ENCODE results near the gene JAKMIP2.
"Not testable (repeated sequence)": the region's sequence is repeated elsewhere in the genome, so short reads cannot be mapped to it uniquely, and the experiment has no call there.

JAKMIP2 gene

DNA sequence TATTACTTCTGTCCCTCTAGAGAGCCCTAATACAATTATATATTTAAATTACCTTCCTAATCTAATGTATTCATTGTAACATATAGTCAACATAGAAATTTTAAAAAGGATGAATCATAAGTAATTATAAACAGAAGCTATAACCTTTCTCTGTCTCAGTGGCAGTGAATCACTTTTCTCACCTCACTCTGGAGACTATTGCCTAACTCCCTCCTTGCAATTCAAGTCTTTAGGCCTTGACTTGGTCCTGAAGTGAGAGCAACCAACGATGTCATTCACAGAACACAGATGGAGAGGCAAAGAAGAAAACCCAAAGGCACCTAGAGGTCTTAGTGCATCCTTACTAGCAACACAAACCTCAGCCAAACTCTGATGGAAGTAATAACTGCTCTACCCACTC is 139.4 kb downstream of the JAKMIP2 start:
- DNase-seq = no peak

DNA sequence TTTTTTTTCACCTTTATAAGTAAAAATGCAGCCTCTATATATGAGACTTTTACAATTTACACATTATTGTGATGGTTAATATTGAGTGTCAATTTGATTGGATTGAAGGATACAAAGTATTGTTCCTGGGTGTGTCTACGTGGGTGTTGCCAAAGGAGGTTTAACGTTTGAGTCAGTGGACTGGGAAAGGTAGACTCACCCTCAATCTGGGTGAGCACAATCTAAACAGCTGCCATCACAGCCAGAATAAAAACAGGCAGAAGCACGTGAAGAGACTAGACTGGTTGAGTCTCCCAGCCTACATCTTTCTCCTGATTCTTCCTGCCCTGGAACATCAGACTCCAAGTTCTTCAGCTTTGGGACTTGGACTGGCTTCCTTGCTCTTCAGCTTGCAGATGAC is 139.9 kb downstream of the JAKMIP2 start:
- no peak for DNase-seq

DNA sequence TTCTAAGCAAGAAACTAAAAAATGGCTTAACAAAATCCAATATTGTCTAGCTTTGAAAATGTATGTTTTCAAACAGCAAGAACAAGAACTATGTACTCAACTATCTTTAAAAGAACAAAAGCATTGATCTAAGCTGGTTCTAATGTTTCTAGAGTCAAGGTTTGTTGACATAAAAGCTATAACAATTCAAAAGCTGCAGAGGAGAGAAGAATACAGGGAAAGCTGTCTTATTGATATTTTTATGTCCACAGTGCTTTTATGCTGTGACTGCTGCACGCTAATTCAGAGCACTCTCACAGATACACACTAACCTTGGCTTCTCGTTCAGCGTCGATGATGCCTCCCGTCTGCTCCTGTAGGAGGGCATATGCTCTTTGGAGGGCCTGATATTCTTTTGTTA is 143.2 kb downstream of the JAKMIP2 start:
- DNase-seq = no peak

DNA sequence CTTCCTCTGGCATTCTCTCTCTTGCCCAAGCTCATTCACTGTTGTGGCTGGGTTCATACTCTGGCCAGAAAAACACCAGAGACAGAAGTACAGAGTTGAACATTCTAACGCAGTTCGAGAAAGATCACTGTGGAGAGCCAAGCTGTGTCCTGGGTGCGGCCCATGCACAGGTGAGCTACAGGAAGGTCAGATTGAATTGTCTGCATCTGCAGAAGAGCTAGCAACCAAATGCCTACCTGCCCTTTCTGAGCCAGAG is 145.9 kb downstream of the JAKMIP2 start:
- DNase-seq = no peak

DNA sequence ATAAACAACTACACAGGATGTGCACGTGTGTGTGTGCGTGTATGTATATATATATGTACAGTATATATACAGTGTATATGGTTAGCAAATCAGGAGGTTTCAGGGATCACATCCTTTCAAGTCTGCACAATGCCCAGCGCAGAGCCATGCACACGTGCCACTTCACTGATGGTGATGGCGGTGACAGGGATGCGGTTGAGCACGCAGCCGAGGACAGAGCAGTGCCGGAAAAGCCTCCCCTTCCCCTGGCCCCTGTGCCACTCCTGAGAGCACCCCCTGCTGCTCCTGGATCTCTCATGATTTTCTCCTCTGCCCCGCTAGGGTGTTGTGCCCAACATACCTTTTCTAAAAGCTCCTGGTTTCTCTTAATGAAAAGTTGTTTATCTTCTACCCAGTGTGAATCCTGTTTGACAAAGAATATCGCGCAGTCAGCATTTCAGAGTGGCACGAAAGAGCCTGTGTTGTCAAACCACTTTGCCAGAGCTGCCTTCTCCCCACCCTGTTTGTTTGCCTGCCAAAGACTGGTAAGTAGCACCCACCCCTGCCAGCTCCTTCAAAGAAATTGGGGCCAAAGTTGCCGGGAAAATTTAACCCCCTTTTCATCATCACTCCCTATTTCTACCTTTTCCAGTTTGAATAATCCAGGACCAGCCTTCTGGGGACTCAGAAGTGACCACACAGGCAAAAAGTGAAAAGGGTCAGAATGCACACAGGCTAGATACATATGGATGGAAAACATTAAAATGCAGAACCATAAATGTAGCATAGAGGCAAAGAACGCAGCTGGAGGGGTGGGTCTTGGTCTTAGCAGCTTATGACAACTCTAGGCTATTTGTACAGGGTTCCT is 146.4 kb downstream of the JAKMIP2 start:
- no peak for DNase-seq

DNA sequence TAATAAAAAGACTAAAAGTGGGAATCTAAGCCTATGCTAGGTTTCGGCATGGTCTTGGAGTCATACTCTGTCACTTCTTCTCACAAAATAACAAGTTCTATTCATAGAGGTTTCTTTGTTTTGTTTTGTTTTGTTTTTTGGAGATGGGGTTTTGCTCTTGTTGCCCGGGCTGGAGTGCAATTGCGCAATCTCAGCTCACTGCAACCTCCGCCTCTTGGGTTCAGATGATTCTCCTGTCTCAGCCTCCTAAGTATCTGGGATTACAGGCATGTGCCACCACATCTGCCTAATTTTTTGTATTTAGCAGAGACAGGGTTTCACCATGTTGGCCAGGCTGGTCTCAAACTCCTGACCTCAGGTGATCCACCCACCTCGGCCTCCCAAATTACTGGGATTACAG is 147.1 kb downstream of the JAKMIP2 start:
- DNase-seq = not testable (repeated sequence)

DNA sequence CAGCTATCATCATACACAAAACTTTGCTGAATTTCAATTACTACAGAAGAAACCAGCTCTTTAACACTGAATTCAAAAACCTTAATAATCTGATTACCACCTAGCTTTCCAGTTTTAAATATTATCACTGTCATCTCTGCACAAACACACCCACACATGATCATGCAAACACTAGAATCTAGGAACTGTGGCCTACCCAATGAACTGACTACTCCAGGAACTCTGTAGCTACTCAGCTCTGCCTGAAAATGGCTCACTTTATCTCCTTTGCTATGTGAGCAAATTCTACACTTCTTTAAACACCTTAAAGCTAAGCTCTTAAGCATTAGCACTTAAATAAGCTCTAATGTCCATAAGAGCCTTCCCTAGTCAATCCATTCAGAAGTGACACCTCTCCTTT is 149.4 kb downstream of the JAKMIP2 start:
- no peak for DNase-seq

DNA sequence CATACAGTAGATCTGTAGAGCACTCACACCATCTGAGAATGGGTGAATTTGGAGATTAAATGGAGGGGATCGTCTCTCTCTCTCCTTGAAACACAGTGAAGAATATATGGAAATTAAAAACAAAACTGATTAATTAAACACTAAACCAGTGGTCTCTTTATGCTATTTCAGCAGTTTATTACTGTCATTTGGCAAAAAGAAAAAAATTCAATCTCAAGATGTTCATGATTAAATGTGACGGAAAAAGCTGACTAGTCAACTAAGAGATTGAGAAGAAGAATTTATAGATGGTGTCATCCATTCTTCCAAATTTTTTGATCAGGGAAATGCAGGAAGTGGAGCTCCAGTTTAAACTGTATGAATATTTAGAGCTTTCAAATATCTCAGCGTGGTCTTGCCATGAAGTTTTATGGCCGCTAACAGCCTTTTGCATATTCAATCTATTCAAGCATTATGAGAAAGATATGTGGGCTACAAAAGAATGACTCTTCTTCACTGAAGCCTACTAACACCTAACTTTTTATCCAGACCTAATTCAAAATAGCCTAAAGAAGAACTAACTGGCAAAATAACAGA is 151.0 kb downstream of the JAKMIP2 start:
- DNase-seq = no peak

DNA sequence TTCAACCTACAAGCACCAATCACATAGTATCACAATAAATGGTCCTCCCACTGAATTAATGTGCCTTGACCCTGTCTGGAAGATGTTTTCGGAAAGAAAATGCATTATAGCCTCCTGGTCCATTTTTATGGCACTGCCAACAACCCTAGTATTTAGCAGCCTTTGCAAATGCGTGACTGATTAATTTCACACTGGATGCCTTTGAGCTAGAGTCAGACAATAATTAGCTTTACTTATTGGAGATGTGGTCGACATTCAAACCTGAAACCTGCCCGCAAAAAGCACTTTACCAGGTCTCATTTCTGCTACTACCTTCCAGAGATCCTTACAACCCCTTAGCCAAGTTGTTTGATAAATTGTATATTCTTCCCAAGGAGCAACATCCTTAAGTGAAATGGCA is 153.3 kb downstream of the JAKMIP2 start:
- DNase-seq = no peak

DNA sequence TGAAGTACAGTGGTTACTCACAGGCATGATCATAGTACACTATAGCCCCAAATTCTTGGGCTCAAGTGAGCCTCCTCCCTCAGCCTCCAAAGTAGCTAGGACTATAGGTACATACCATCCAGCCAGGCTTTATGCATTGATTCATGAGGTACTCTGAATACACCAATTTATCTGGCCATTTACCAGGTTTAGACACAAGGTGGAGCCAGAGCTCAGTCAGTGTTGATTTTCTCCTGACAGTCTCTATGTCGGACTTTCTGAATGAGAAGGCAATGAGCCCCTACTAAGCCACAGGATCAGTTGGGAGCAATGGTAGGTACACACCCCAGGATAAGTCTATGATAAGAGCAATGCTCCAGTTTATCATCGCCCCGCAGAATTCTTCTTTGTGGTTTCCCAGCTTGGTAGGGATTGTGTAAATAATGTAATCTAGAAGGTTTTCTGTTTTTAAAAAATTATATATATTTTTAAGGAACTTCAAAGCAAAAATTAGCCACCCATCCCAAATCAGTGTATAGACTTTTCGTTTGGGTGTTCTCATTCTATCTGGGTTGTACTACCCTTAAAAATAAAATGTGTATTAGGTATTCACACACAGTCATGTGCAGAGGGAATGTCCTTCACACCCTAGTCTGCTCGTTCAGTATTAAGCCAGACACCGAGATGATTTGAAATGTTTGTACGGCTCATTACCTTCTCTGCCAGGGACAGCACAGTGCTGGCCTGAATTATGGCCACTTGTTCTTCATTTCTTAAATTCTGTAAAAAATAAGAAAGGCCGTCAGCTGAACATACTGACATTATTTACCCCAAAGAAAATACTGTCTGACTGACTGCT is 154.3 kb downstream of the JAKMIP2 start:
- DNase-seq = peak; percentile 17

DNA sequence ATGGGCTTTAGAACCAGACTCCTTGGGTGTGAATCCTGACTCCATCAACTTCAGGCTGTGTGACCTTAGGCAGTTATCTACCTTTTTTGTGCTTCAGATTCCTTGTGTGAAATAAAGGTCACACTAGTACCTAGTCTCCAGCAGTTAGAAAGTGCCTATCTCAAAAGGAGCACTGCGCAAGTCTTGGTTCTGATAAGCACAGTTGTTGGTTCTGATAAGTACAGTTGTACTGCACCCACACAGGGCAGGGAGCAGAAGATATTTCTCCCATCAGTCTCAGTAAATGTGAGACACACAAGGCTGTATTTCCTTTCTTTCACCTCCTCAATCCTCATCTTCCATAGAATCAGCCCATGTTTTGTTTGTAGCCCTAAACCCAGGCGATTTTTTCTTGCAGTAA is 156.1 kb downstream of the JAKMIP2 start:
- no peak for DNase-seq

DNA sequence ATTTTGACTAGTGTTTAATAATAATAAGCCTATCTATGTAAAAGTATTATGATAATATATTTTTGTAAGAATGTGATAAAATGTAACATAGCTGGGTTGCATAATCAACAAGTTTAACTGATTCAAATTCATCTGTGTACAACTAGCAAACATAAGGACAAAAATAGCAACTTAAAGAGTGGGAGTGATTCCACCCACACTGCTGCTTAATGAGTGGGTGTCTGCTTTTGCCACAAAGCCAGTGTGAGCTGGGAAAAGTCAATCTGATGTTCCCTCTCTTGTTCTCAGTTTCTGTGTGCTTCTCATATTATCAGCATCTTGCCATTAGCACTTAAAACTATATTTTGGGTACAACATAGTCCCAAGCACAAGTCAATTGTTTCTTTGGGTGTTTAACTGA is 161.5 kb downstream of the JAKMIP2 start:
- no peak for DNase-seq

DNA sequence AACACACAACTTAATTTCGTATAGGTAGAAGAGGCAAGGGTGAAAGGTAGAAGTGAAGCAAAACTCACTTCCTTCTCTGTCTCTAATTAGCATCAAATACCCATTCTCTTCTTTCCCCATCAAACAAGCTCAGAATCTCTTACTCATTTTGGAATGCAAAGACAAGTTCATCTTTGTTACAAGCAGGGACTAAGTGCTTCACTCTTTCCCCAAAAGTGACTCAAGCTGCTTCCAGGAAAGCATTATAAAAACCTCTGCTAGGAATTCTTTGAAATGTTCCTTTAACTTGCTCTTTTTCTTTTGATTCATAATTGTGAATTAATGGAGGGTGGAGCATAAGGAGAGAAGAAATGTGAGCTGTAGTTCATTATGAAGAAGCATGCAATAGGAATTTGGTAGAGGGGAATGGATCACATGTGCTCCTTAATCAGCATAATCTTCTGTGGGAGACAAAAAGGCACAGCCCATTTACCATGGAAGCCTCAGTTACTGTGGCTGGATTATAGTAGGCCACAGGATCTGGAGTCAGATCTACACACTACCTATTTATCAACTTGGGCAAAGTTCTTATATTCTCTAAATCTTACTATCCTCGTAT is 163.1 kb downstream of the JAKMIP2 start:
- no peak for DNase-seq

DNA sequence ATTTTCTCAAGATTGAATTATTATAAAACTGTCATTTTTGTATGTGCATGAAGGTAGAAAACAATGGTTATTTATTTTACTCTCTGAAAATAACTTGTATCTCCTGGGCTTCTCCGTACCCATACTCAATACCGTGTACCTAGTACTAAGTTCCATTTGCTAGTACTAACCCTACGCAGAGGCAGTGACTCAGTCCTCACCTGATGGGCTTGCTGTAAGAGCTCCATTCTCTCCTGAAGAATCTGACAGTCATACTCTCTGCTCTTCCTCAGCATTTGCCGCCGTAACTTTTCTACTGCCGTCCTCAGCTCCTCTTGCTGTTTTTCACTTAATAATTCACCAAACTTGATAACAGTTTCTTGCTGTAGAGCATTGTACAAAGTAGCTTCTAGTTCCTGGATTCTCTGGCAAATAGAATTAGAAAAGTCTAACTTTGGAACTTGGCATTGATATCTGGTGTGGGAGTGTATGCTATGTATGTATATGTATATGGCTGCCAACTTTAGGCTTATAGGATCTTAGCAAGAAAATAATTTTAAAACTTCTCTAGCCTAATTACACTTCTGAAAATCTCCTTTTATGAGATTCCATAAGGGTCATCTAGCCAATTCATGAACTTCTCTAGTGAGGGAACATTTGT is 164.7 kb downstream of the JAKMIP2 start:
- no peak for DNase-seq

DNA sequence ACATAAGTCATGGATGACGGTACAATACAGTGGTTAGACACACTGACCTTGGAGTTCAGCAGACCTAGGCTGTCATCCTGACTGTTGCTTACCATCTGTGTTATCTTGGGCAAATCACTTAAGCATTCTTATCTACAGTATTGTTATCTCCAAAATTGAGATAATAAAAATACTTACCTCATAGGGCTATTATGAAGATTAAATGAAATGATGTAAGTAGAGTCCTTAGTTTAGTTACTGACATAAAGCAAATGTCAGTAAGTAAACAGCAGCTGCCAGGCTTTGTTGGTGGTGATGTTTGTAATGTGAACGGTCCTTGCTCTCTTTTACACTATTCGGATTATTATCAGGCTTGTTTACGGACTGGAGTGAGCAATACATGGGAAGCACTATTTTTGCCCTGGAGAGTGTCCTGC is 165.3 kb downstream of the JAKMIP2 start:
- no peak for DNase-seq

DNA sequence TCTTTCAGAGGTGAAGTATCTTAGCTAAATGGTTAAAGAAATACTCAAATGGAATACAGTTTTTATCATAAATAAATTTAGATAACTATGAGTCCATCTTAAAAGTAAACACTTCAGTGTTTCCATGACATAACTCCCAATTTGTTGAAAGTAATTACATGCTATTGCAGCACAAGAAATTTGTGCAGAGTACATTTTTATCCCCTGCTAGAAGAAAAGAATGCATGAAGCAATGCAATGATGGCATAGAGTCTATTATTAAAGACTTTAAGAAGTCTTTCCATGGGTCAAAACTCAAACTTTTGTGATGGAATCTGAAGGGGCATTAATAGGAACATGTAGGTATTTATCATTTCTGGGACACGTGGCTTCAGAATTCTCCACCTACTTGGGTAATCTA is 166.1 kb downstream of the JAKMIP2 start:
- DNase-seq = no peak

DNA sequence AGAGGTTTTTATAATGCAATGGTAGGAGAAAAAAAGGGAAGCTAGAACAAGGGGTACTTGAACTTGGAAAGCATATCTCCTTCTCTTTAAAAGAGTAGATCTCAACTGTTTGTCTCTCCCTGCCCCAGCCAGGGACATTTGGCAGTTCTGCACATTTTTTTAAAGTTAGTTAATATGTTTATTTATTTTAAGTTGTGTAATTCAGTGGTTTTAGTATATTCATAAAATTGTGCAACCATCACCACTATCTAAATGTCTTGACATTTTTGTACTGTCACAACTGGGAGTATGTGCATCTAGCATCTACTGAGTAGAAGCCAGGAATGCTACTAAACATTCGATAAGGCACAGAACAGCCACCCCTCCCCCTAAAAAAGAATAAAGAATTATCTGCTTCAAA is 169.2 kb downstream of the JAKMIP2 start:
- DNase-seq = no peak

DNA sequence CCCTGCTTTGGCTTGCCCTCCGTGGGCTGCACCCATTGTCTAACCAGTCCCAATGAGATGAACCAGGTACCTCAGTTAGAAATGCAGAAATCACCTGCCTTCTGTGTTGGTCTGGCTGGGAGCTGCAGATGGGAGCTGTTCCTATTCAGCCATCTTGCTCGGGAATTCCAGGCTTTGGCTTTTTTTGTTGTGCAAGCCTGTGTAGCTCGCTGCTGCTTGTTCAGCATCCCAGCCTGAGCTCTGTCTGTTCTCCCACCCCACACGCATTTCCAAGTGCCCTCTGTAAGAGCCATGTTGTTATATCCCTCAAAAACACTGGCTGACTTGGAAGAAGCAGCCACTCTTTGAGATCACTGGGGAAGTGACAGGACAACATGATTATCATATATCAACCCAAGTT is 171.0 kb downstream of the JAKMIP2 start:
- no peak for DNase-seq

DNA sequence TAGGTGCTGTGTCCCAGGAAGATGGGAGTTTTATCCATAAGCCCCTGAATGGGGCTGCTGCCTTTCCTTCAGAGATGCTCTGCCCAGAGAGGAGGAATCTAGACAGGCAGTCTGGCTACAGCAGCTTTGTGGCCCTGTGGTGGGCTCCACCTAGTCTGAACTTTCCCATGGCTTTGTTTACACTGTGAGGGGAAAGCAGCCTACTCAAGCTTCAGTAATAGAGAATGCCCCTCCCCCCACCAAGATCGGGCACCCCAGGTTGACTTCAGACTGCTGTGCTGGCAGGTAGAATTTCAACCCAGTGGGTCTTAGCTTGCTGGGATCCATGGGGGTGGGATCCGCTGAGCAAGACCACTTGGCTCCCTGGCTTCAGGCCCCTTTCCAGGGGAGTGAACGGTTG is 171.7 kb downstream of the JAKMIP2 start:
- no peak for DNase-seq

DNA sequence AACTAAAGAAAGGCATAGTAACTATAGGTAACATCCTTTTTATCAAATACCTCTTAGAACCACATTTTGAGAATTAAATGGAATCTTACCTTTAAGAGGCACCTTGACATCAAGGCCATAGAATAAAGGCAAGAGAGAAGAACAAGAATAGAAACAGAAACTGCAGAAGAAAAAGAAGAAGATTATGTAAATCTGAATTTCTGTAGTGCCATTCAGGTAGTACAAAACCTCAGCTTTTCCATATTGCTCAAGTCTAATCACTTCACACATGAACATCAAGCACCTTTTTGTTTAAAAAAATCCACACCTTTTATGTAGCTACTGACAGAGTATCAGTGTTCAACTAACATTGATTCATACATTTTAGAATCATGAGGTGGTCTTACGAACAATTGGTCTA is 180.9 kb downstream of the JAKMIP2 start:
- no peak for DNase-seq

DNA sequence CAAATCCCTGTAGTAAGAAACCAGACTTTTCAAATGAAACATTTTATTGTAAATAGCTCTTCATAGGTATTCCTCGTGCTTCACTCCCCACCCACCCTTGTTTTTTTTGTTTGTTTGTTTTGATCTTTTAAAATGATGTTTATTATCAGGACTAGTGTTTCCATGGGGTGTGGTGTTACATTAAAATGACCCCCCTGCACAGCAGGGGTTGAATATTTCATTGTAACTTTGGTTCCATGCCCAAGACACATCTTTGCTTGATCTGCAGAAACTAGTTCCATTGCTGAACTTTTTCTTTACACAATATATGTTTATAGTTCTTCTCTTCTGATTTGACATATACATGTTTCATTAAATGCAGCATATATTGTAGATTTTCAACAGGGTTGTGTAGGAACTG is 191.4 kb downstream of the JAKMIP2 start:
- DNase-seq = no peak

DNA sequence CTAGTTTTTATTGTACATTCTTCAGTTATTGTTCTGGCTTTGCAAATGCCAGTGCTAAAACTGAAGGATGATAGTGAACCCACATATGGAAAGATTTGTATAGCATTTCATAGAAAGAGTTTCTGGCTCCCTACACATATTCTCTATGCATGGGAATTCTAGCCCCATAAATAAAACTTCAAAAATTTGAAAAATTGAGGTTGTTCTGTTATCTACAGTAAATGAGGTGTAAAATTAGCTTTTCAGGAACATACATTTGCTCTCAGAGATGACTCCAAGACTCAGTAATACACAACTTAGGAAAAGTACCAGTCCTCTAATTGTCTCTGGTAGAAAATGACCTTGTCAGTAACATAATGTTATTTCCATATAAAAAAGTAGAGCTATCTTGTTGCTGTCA is 192.4 kb downstream of the JAKMIP2 start:
- no peak for DNase-seq

DNA sequence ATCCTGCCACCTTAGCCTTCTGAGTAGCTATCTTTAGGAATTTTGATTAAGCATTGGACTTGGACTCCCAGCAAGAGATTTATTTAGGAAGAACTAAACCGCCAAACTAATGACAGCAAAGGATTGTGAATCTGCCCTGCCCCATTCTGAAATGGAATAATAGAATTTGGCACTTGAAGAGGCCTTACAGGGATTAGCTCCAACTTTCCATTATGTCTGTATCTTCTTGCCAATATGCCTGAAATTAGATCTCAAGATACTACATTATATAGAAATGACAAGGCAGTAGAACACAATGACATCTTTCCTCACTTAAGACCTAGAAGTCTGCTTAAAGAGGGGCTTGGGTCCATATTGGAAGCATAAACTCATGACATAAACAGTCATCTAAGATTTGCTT is 195.7 kb downstream of the JAKMIP2 start:
- no peak for DNase-seq

Data from stimulated activated CD4-positive, alpha-beta T cell treated with anti-CD3 and anti-CD28 coated beads, Interleukin-1b, Interleukin-23, amount 100 ng/mL, for 48 hours (primary cell).